GM19395 (cell line): ENCODE data around the gene FMN1.

Experiments used
- ATAC-seq: cut with Tn5 transposase; IDR thresholded peaks from one replicate; pipeline ENCODE4 v1.9.1; 2021; ENCODE audit warnings: mild to moderate bottlenecking, moderate library complexity; ENCODE audit not compliant: unreplicated experiment

The FMN1 gene

DNA sequence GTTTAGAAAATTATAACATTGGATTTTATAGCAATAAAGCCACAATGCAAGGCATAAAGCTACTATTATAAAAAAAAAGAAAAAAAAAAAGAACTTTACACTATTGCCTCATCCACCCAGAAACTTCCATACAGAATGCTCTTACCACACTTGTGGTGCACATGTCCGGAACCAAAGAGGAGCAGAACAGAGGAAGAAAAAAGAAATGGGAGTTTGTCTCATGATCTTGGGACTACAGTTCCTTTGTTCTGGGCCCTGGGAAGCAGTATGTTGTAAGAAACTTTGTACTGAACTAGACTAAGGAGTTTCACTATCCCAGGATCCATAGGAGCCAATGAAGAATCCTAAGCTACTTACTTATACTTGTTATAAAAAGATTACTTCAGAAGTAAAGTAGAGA is 36.1 kb downstream of the FMN1 start:
- ATAC-seq: no peak

DNA sequence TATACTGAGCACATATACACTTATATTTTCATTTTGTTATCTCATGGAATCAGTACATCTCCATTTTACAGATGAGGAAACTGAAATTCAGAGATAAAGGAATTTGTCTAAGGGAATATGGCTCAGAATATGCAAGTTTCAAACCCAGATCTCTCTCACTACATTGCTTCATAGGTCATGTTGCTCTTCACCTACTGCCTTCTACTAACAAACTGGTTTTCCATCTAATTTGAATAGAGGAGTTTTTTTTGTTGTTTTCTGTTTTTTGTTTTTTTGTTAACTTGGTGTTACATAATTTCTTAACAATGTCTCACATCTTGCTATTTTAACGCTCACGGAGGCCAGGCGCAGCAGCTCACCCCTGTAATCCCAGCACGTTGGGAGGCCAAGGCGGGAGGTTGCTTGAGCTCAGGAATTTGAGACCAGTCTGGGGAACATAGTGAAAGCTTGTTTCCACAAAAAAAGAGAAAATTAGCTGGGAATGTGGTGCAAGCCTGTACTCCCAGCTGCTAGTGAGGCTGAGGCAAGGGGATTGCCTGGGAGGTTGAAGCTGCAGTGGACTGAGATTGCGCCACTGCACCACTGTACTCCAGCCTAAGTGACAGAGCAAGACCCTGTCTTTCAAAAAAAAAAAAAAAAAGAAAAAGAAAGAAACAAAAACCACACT is 37.0 kb downstream of the FMN1 start:
- ATAC-seq: no peak

DNA sequence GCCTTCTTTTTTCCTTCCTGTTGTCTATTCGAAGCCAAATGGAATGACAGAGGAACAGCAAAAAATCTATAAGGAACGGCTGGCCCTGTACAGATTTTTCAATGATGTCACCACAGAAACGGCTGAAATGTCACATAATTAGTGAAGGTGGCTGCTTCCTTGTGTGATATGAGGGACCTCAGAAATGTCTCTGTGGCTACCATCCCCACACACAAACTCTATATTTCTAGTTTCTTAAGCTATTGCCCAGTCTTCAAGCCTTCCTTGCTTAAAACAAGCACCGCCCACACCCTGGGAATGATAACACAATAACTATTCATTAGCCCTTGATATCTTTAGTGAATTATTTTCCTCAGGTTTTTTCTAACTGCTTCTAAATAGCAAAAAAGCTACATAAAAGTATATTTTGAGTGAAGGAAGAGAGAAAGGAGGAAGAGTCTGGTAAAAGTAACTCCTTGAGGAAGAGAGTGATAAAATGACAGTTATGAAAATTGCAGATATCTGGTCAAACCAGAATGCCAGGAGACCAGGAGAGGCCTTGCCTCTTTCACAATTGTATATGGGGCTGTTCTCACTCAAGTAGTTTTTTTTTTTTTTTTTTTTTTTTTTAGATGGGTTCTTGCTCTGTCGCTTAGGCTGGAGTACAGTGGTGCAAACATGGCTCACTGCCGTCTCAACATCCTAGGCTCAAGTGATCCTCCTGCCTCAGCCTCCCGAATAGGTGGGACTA is 38.7 kb downstream of the FMN1 start:
- no peak for ATAC-seq

- ATAC-seq: no peak
Measured at GRCh38 chr15:33154351-33155166, 40.0 kb downstream of the FMN1 start.

DNA sequence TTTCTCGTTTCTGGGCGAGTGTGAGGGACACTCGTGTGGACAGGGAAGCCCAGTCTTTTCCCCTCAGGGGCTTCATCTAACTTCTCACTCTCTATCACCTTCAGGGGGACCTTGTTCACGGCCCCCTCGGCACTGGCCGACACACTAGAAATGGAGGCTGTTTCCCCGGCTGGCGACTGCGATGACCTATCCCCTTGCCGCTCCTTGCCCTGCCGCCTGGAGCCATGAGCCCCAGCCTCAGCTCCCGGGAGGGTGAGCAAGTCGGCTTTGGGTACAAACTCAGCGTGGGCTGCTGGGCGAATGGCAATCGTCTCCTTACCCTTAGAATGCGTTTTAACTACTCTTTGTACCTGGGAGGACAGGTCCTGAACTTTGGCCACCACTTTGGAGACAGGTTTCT is 41.0 kb downstream of the FMN1 start:
- ATAC-seq: no peak

DNA sequence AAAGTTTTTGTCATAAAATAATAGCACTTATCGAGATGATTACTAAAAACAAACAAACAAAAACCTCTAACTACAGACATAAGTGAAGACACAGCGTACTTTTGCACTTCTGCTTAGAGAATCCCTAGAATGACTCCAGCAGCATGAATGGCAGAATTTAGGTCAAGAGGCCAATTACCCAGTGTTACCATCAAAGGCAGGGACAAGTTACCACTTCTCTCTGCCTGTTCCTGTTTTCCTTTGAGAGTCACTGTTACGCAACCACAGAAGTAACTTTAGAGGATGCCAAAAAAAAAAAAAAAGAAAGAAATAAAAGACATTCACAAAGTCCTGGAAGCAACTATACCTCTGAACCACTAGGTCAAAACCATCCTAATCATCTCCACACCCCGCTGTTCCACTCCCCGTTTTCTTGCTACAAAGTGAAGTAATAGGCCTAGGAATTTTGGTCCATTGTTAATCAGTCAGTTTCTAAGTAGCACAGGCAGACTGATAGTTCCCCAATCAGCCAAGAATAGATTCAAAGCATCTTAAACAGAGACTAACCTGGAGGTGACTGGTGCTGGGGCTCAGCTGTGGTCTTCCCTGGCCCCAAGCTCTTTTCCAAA is 41.9 kb downstream of the FMN1 start:
- ATAC-seq: no peak

DNA sequence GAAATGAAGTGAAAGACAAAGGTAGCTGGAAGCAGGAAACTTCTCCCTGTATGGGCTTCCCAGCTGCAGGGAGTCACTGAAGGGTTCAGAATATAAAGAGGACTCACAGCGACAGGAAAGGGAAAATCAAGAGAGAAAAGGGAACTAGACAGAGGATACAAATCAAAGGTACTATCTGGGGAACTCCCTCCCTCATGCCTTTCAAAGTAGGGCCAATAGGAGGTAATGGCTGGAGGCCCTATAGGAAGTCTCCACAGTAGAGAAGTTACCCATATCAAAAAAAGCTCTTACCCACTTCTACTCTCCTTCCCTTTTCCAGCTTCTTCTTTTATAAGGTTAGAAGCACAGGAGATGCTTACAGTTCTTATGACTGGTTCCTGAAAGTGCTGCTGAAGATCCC is 43.5 kb downstream of the FMN1 start:
- no peak for ATAC-seq

- ATAC-seq: no peak
Measured at GRCh38 chr15:33150431-33150941, 44.0 kb downstream of the FMN1 start.

DNA sequence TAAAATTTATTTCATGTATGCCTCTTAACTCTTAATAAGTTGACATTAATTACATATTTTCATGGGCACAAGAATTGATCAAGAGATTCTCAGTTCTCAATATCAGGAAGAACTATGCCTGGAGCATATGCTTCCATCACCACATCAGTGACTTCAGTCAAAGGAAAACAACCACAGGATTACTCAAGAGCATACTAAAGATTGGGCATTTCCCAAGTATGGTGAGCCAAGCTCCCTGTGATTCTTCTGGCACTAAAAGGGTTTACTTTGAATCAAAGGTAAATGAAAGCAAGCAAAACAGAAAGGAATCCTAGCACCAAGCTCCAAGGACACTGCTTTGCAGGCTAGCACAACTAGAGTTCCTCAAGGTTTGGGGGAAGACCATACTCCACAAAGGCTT is 44.6 kb downstream of the FMN1 start:
- ATAC-seq: no peak

- ATAC-seq: no peak
Measured at GRCh38 chr15:33148129-33148751, 46.3 kb downstream of the FMN1 start.

DNA sequence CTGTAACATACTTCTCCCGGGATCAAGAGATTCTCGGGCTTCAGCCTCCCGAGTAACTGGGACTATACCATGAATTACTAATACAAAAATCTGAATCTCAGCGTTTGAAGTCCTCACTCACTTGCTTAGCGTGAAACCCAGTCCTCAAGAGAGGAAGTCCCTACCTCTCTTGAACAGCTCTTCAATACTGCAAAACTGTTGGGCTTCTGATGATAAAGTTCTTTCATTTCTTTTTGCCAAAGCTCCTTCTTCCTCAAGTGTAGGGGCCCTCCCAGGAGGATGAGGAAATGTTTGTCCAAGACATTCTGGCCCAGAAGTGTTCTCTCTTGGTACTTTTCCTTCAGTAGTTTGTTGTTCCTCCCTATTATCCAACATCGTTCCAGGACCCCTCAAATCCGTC is 48.5 kb downstream of the FMN1 start:
- ATAC-seq: no peak

- no peak for ATAC-seq
Measured at GRCh38 chr15:33145447-33145846, 49.1 kb downstream of the FMN1 start.

DNA sequence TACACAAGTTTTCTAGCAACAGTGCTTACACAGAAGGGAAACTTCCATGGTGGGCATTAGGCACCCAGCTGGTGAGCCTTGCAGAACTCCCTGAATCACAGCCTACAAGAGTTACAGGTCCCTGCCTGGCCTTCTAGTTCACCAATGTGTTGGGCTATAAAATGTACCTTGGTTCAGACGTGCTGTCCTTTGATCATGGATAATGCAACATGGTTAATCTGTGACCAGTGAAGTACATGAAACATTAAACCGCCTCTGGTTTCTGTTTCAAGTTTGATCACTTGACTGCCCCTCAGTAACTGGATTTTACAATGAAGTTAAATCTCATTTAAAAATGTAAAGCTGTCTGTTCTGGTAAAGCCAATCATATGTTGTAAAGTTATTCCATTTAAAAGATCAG is 51.8 kb downstream of the FMN1 start:
- ATAC-seq: peak; percentile 81

DNA sequence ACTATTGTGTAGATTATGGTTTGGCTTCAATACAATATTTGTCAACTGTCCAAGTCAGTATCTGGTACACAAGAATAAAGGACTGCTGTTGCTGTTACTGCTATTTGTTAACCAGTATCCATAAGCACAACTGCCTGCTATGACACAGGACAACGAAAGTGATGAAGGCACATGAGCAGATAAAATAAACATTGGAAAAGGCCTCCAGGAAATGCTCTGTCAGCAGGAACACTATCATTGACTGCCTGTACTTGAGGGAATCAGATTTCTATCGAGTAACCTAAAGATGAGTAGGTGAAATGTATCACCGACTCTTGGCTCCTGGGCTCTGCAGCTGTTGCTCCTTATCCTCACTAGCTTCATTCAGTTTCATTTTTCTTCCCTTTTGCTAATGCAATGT is 56.5 kb downstream of the FMN1 start:
- ATAC-seq: no peak

GRCh38 chr15:33137101-33137500 is 57.4 kb downstream of the FMN1 start:
- no peak for ATAC-seq

DNA sequence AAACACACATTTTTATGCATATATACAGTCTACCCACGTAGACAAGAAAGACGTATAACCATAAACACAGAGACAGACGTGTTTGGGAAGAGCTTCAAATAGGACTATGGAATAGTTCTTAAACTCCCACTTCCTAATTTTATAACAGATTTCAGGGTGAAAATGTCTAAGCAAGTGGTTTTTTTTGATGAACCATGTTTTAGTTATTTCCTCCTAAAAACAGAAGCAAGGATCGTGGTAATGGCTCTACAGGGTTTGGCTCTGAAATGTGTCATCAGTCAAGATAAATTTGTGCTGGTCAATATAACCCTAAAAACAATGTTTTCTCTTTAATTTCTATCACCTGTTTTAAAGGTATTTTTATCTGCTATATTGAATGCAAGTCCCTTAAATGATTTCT is 58.2 kb downstream of the FMN1 start:
- ATAC-seq: no peak

GRCh38 chr15:33135355-33135781 is 59.1 kb downstream of the FMN1 start:
- ATAC-seq: no peak

DNA sequence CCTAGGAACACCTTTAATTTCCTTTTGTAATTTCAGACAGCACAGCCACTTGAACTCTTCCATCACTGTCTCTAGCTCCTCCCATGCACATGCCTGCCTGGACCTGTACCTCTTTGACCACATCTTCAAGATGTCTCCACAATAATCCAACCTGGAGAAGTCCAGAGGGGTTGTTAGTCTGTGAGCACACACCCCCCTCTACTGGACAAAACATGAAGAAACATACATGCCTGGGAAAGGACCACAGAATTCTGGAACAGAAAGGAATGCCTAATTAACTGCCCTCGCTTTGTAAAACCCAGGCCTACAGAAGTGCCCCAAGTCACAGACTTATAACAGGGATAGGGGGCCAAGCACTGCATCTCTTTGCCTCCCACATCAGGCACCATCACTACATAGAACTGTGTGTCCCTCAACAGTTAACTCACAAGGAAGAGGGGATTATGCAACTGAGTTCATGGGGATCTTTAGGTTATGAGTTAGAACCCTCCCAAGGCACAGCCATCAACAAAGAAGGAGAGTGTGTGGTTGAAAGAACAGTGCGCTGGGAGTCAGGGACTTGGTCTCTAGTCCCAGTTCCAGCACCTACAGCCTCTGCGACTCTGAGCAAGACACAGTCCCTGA is 61.7 kb downstream of the FMN1 start:
- no peak for ATAC-seq

DNA sequence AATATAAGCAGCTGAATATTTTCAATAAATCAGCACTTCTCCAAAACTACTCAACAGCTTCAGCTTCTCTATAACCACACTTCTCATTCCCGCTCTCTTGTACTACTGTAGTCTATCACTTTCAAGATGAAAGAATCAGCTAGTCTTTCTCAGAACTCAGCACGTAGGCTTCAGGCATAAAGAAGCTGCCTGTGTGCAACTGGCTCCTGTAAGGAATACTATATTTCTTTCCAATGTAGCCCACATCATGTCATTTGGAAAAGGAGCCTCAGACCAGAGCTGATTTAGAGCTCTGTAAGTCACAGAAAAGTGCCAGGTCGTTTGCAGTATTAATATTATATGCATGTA is 62.3 kb downstream of the FMN1 start:
- ATAC-seq: no peak

- no peak for ATAC-seq
Measured at GRCh38 chr15:33131552-33132232, 62.8 kb downstream of the FMN1 start.
